Measurements from ENCODE around the gene SMARCD1.

SMARCD1 gene

GRCh38 chr12:50052964-50053363 is 32.2 kb upstream of the SMARCD1 start:
- no peak for DNase-seq

DNA sequence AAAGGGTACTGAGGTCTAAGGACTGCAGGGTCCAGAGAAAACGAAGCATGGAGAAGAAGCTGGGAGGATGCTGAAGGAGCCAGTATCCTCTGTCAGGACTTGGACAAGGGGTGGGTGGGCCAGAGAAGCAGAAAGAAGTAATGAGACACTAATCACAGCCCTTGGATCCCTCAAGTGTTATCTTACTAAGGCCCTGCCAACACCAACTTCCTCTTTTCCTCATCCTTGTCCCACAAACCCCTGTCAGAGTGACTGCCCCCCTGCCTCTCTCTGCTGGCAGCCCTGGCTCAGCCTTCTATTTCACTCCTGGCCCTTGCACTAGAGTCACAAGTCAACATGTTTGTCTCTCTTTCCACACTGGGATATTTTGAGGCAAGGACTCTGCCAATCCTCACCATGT is 31.6 kb upstream of the SMARCD1 start:
- Histone ChIP-seq H3K4me1 (ENCODE audit: low read length) (peaks cover 4% of the 10 kb centered on the region; the same call in 1 of the 2 replicates), H2AFZ (ENCODE audit: low read length) (no peak overlapping the region), H3K9me3 (replicated peaks; ENCODE audit: insufficient read depth, low read length) (no peaks in the 10 kb centered on the region), H3K9ac (ENCODE audit: low read length) (no peak overlapping the region), H3K4me3 (ENCODE audit: low read length) (no peak overlapping the region), H3K79me2 (ENCODE audit: low read length) (no peaks in the 10 kb centered on the region), H3K27me3 (replicated peaks; ENCODE audit: insufficient read depth, low read length) (peaks cover 51% of the 10 kb centered on the region), H3K9me2 (replicated peaks; ENCODE audit: insufficient read depth, low read length) (no peaks in the 10 kb centered on the region), H3F3A (ENCODE audit: insufficient read depth, low read length) (no peaks in the 10 kb centered on the region), H4K20me1 (ENCODE audit: insufficient read depth, low read length) (0 out of 2 replicates have a peak, but pooled peaks cover 3% of the 10 kb centered on the region), H3K27ac (ENCODE audit: low read length) (no peak overlapping the region), H3K36me3 (replicated peaks; ENCODE audit: insufficient read depth, low read length) (no peaks in the 10 kb centered on the region), H3K4me2 (ENCODE audit: low read depth, low read length) (no peak overlapping the region)
- TF ChIP-seq, protein P1, sequence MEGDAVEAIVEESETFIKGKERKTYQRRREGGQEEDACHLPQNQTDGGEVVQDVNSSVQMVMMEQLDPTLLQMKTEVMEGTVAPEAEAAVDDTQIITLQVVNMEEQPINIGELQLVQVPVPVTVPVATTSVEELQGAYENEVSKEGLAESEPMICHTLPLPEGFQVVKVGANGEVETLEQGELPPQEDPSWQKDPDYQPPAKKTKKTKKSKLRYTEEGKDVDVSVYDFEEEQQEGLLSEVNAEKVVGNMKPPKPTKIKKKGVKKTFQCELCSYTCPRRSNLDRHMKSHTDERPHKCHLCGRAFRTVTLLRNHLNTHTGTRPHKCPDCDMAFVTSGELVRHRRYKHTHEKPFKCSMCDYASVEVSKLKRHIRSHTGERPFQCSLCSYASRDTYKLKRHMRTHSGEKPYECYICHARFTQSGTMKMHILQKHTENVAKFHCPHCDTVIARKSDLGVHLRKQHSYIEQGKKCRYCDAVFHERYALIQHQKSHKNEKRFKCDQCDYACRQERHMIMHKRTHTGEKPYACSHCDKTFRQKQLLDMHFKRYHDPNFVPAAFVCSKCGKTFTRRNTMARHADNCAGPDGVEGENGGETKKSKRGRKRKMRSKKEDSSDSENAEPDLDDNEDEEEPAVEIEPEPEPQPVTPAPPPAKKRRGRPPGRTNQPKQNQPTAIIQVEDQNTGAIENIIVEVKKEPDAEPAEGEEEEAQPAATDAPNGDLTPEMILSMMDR (IDR thresholded peaks at IDR 0.05; ENCODE audit: low read length): no peak
- TF ChIP-seq EZH2 (optimal IDR thresholded peaks at IDR 0.05; ENCODE audit: low read depth, low read length): no peak
- no peak for TF ChIP-seq EZH2phosphoT487 (IDR thresholded peaks at IDR 0.05; ENCODE audit: low read length)
- DNase-seq: no peak

More at GRCh38 chr12:50052964-50053363, 32.2 kb upstream of the SMARCD1 start:
- TF ChIP-seq, protein P1 (IDR thresholded peaks at IDR 0.05; ENCODE audit: low read length): no peak
- no peak for TF ChIP-seq EZH2 (optimal IDR thresholded peaks at IDR 0.05; ENCODE audit: low read depth, low read length)
- TF ChIP-seq EZH2phosphoT487 (IDR thresholded peaks at IDR 0.05; ENCODE audit: low read length): no peak
- H3K27me3 ChIP-seq (replicated peaks; ENCODE audit: insufficient read depth, low read length): peaks cover 45% of the 10 kb centered on the region
- no peak overlapping the region for H3K4me3 ChIP-seq (ENCODE audit: low read length)
- no peaks in the 10 kb centered on the region for H3K9me2 ChIP-seq (replicated peaks; ENCODE audit: insufficient read depth, low read length)
- H3K36me3 ChIP-seq (replicated peaks; ENCODE audit: insufficient read depth, low read length): no peaks in the 10 kb centered on the region
- 0 out of 2 replicates have a peak, but pooled peaks cover 3% of the 10 kb centered on the region for H4K20me1 ChIP-seq (ENCODE audit: insufficient read depth, low read length)
- H3K9me3 ChIP-seq (replicated peaks; ENCODE audit: insufficient read depth, low read length): no peaks in the 10 kb centered on the region
- H3K4me2 ChIP-seq (ENCODE audit: low read depth, low read length): no peak overlapping the region
- H3K4me1 ChIP-seq (ENCODE audit: low read length): peaks cover 4% of the 10 kb centered on the region; the same call in 1 of the 2 replicates
- H3K9ac ChIP-seq (ENCODE audit: low read length): no peak overlapping the region
- no peak overlapping the region for H3K27ac ChIP-seq (ENCODE audit: low read length)
- no peak overlapping the region for H2AFZ ChIP-seq (ENCODE audit: low read length)
- H3F3A ChIP-seq (ENCODE audit: insufficient read depth, low read length): no peaks in the 10 kb centered on the region
- no peaks in the 10 kb centered on the region for H3K79me2 ChIP-seq (ENCODE audit: low read length)

- TF ChIP-seq EZH2phosphoT487 (IDR thresholded peaks at IDR 0.05; ENCODE audit: low read length) (no peak), EZH2 (optimal IDR thresholded peaks at IDR 0.05; ENCODE audit: low read depth, low read length) (no peak)
- TF ChIP-seq, protein P1 (IDR thresholded peaks at IDR 0.05; ENCODE audit: low read length): peak; percentile 96
Measured at GRCh38 chr12:50055831-50056638, 29.1 kb upstream of the SMARCD1 start.

More at GRCh38 chr12:50055831-50056638, 29.1 kb upstream of the SMARCD1 start:
- H4K20me1 ChIP-seq (ENCODE audit: insufficient read depth, low read length): 0 out of 2 replicates have a peak, but pooled peaks cover 3% of the 10 kb centered on the region
- peak overlapping the region; percentile 32; the same call in 1 of the 2 replicates for H2AFZ ChIP-seq (ENCODE audit: low read length)
- H3K79me2 ChIP-seq (ENCODE audit: low read length): no peaks in the 10 kb centered on the region
- no peaks in the 10 kb centered on the region for H3K9me3 ChIP-seq (replicated peaks; ENCODE audit: insufficient read depth, low read length)
- H3K9ac ChIP-seq (ENCODE audit: low read length): no peak overlapping the region
- peak; percentile 57 for DNase-seq
- no peak overlapping the region for H3K27ac ChIP-seq (ENCODE audit: low read length)
- H3K36me3 ChIP-seq (replicated peaks; ENCODE audit: insufficient read depth, low read length): no peaks in the 10 kb centered on the region
- no peak overlapping the region; the same call in 1 of the 2 replicates for H3K4me3 ChIP-seq (ENCODE audit: low read length)
- peak overlapping the region; percentile 35; the same call in 1 of the 2 replicates for H3K4me2 ChIP-seq (ENCODE audit: low read depth, low read length)
- H3K27me3 ChIP-seq (replicated peaks; ENCODE audit: insufficient read depth, low read length): peaks cover 41% of the 10 kb centered on the region
- no peaks in the 10 kb centered on the region for H3K9me2 ChIP-seq (replicated peaks; ENCODE audit: insufficient read depth, low read length)
- peaks cover 4% of the 10 kb centered on the region; the same call in 1 of the 2 replicates for H3K4me1 ChIP-seq (ENCODE audit: low read length)
- H3F3A ChIP-seq (ENCODE audit: insufficient read depth, low read length): no peaks in the 10 kb centered on the region

All from MM.1S (cell line).